RKO (cell line): ENCODE measurements around the gene CHIC2.
"Not testable (repeated sequence)": the region's sequence is repeated elsewhere in the genome, so short reads cannot be mapped to it uniquely, and the experiment has no call there.

ENCODE experiments used
- DNase-seq: peaks from one replicate; pipeline ENCODE4 v3.0.0-alpha.2; 2016; ENCODE audit warnings: low spot score

CHIC2 gene

DNA sequence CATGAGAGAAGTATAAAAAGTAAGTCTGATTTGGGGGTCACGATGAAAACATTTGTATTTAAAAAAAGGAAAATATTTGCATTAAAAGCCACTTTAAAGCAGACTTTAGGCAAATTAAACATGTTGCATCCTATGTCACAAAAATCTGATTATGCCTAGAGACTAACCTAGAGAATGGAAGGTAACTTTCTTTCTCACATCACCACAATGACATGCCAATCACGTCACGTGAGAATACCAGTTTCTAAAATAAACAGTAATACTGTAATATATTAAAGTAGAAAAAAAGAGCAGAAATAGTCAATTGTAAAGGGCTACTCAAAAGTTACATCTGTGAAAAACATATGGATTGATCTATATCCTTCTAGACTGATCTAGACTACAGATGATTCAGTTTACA is 3.3 kb downstream of the CHIC2 start:
- DNase-seq, result no peak

DNA sequence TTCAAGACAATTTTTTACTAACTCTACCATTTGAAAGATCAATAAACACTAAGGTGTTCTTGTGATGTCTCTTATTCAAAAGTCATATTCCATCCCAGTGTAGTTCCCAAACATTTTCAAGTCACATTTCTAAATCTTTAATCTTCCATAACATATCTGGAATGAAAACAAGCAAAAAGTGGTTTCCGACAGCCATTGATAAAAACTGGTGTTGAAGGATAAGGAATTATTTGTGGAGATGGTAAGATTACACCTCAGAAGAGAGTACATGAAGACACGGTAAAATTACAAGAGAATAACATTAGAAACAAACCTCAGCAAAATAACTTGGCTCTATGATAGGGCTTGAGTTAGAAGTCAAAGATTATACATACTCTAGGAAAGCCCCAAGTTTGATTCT is 4.3 kb downstream of the CHIC2 start:
- DNase-seq, result no peak

DNA sequence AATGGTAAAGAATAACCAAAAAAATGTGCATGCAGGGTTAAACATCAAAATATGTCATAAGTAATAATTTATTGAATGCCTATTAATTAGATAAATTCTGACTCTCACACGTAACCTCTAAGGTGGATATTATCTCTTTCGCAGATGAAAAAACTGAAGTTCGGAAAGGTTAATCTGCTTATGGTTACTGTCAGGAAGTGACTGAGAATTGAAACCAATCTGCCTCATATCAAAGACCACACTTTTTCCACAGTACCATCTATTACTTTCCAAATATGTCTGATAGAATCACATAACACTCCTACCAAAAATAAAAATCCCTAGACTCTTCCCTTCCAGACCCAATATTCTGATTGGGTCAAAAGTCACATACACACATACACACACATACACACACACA is 6.2 kb downstream of the CHIC2 start:
- no peak for DNase-seq

- no peak for DNase-seq
Measured at GRCh38 chr4:54056360-54056759, 8.0 kb downstream of the CHIC2 start.

- no peak for DNase-seq
Measured at GRCh38 chr4:54055494-54055893, 8.9 kb downstream of the CHIC2 start.

GRCh38 chr4:54054501-54054900 is 9.9 kb downstream of the CHIC2 start:
- no peak for DNase-seq

- DNase-seq, result not testable (repeated sequence)
Measured at GRCh38 chr4:54053322-54053721, 11.1 kb downstream of the CHIC2 start.

GRCh38 chr4:54050214-54050904 is 14.0 kb downstream of the CHIC2 start:
- DNase-seq, result no peak

- DNase-seq, result not testable (repeated sequence)
Measured at GRCh38 chr4:54043630-54044029, 20.8 kb downstream of the CHIC2 start.

- DNase-seq, result no peak
Measured at GRCh38 chr4:54041933-54042332, 22.5 kb downstream of the CHIC2 start.

GRCh38 chr4:54041100-54041499 is 23.3 kb downstream of the CHIC2 start:
- DNase-seq, result no peak

DNA sequence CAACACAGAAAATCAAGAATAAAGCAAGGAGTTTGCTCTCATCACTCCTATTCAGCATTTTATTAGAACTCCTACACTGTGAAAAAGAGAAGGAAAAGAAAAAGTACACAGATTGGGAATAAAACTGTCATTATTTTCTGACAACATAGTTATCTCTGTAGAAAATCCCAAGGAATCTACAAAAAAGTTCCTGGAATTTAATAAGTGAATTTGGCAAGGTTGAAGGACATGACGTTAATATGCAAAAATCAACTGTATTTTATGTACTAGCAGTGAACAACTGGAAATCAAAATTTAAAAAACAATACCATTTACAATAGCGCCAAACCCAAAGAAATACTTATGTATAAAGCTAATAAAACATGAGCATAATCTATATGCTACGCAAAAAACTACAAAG is 26.3 kb downstream of the CHIC2 start:
- DNase-seq, result no peak

DNA sequence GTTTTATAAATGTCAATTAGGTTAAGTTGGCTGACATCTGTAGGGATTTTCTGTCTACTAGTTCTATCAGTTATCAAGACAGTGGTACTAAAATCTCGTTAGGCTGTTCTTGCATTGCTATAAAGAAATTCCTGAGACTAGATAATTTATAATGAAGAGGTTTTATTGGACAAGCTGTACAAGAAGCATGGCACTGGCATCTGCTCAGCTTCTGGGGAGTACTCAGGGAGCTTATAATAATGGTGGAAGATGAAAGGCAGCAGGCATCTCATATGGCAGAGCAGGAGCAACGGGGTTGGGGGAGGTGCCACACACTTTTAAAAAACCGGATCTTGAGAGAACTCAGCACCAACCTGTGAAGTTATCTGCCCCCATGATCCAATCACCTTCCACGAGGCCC is 28.2 kb downstream of the CHIC2 start:
- no peak for DNase-seq

DNA sequence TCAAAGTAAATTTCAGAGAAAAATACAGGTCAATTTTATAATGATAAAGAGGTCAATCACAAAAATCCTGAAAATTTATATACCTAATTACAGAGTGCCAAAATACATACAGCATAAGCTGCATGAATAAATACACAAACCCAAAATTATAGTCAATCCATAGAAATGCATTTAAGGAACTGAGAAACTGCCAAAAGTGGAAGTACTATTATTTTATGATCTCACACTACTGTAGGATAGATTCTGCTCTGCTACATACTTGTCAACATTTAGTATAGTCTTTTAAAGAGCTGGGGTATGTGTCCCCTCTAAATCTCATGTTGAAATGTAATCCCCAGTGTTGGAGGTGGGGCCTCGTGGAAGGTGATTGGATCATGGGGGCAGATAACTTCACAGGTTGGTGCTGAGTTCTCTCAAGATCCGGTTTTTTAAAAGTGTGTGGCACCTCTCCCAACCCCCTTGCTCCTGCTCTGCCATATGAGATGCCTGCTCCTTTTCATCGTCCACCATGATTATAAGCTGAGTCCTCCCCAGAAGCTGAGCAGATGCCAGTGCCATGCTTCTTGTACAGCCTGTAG is 31.8 kb downstream of the CHIC2 start:
- DNase-seq, result no peak

- no peak for DNase-seq
Measured at GRCh38 chr4:54027311-54027710, 37.1 kb downstream of the CHIC2 start.

GRCh38 chr4:54025582-54025981 is 38.8 kb downstream of the CHIC2 start:
- DNase-seq, result no peak

DNA sequence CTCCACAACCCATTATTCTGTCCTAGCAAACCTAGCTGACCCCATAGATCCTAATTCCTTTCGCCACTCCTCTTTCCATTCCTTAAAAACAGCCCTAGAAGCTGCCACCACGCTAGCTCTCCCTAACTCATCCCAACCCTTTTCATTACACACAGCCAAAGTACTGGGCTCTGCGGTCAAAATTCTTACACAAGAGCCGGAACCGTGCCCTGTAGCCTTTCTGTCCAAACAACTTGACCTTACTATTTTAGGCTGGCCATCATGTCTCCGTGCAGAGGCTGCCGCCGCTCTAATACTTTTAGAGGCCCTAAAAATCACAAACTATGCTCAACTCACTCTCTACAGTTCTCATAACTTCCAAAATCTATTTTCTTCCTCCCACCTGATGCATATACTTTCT is 41.4 kb downstream of the CHIC2 start:
- not testable (repeated sequence) for DNase-seq

DNA sequence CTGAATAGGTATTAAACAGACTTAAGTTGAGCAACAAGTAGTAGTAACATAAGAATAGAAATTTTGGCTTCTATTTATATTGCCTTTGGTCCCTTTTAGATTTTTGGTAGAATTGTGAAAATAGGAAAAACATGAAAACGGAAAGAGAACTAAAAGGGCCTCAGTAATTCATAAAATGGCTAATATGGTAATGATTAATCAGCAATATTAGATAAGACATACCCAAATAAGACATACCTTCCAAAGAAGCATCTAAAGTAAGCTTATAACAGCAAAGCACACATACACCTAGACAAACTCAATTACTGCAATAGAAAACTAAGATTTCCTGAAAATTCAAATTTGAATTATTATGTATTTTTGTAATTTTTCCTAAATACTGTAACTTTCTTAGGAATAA is 46.4 kb downstream of the CHIC2 start:
- no peak for DNase-seq

GRCh38 chr4:54017308-54017707 is 47.1 kb downstream of the CHIC2 start:
- no peak for DNase-seq

GRCh38 chr4:54016504-54016903 is 47.9 kb downstream of the CHIC2 start:
- no peak for DNase-seq

- no peak for DNase-seq
Measured at GRCh38 chr4:54015423-54016030, 48.9 kb downstream of the CHIC2 start.

DNA sequence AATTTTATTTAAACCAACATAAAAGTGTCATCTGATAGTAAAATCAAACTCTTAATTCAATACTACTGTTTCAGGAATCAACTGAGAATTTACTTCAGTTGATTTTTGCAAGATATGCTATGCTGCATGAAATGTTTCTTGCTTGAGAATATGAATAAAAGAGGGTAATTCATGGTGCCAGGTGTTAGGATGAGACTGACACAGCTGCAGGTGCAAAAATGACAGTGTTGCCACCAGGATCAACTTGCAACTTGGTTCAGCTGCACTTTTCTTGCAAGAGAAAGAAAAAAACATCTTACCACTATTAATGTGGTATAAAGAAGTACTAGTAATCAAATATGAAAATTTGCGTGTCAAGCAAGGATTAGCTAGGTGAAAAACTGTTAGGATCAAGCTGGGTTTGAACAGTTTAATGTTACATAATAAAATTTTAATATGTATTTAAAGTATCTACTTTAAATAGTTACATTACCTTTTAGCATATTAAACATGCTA is 49.7 kb downstream of the CHIC2 start:
- no peak for DNase-seq

GRCh38 chr4:54011201-54011600 is 53.2 kb downstream of the CHIC2 start:
- DNase-seq, result no peak

DNA sequence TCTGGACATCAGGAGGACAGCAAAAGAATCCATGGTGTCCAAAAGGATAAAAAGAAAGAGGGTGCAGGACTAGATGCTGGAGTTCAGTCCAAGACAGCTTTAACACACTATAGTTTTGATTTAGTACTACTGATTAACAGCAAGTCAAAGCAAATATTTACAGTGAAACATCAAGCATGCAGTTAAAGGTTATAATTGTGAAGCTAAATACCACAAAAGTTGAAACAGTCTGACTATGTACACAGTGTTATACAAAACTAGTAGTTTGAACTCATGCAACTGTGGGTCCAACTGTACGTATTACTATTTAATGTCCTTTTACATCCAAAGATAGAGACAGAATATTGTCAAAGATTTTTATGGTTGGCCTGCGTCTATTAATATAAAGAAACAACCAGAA is 57.6 kb downstream of the CHIC2 start:
- DNase-seq, result no peak
